ENCODE results near the gene CCDC127.

CCDC127 gene

GRCh38 chr5:207599-207998 lies 10.4 kb downstream of the CCDC127 start:
- Histone ChIP-seq H3K27me3 (ENCODE audit: insufficient read depth, insufficient read length) (no peaks in the 10 kb centered on the region), H3K9me3 (ENCODE audit: insufficient read depth, low read length) (no peaks in the 10 kb centered on the region), H3K9ac (ENCODE audit: insufficient read length, low read depth) (no peak overlapping the region), H3K4me1 (ENCODE audit: insufficient read depth, insufficient read length) (no peaks in the 10 kb centered on the region), H3K36me3 (ENCODE audit: insufficient read depth, insufficient read length, low read length) (peaks cover 32% of the 10 kb centered on the region), H3K4me3 (ENCODE audit: insufficient read length, low read depth) (no peak overlapping the region)
- TF ChIP-seq ZNF274 (IDR thresholded peaks at IDR 0.05; ENCODE audit: low read depth, low read length) (no peak), YY1 (IDR thresholded peaks at IDR 0.05; ENCODE audit: insufficient read depth, insufficient read length) (no peak), SUZ12 (IDR thresholded peaks at IDR 0.05; ENCODE audit: extremely low read depth, insufficient read depth, insufficient read length) (no peak)
- DNase-seq (ENCODE audit: low read depth, low spot score) = no peak

- Histone ChIP-seq H3K27me3 (ENCODE audit: insufficient read depth, insufficient read length) (no peaks in the 10 kb centered on the region), H3K36me3 (ENCODE audit: insufficient read depth, insufficient read length, low read length) (peaks cover 36% of the 10 kb centered on the region), H3K9ac (ENCODE audit: insufficient read length, low read depth) (no peak overlapping the region), H3K4me1 (ENCODE audit: insufficient read depth, insufficient read length) (no peaks in the 10 kb centered on the region), H3K4me3 (ENCODE audit: insufficient read length, low read depth) (no peak overlapping the region), H3K9me3 (ENCODE audit: insufficient read depth, low read length) (no peaks in the 10 kb centered on the region)
- no peak for DNase-seq (ENCODE audit: low read depth, low spot score)
- TF ChIP-seq SUZ12 (IDR thresholded peaks at IDR 0.05; ENCODE audit: extremely low read depth, insufficient read depth, insufficient read length) (no peak), ZNF274 (IDR thresholded peaks at IDR 0.05; ENCODE audit: low read depth, low read length) (no peak), YY1 (IDR thresholded peaks at IDR 0.05; ENCODE audit: insufficient read depth, insufficient read length) (no peak)
Observed at GRCh38 chr5:206927-207536, 10.9 kb downstream of the CCDC127 start.

GRCh38 chr5:206406-206805 lies 11.5 kb downstream of the CCDC127 start:
- Histone ChIP-seq H3K36me3 (ENCODE audit: insufficient read depth, insufficient read length, low read length) (peaks cover 38% of the 10 kb centered on the region), H3K27me3 (ENCODE audit: insufficient read depth, insufficient read length) (no peaks in the 10 kb centered on the region), H3K4me3 (ENCODE audit: insufficient read length, low read depth) (no peak overlapping the region), H3K4me1 (ENCODE audit: insufficient read depth, insufficient read length) (no peaks in the 10 kb centered on the region), H3K9me3 (ENCODE audit: insufficient read depth, low read length) (no peaks in the 10 kb centered on the region), H3K9ac (ENCODE audit: insufficient read length, low read depth) (no peak overlapping the region)
- TF ChIP-seq ZNF274 (IDR thresholded peaks at IDR 0.05; ENCODE audit: low read depth, low read length) = no peak
- TF ChIP-seq SUZ12 (IDR thresholded peaks at IDR 0.05; ENCODE audit: extremely low read depth, insufficient read depth, insufficient read length) = no peak
- TF ChIP-seq YY1 (IDR thresholded peaks at IDR 0.05; ENCODE audit: insufficient read depth, insufficient read length) = no peak
- no peak for DNase-seq (ENCODE audit: low read depth, low spot score)

- H3K9ac ChIP-seq (ENCODE audit: insufficient read length, low read depth) = no peak overlapping the region
- peaks cover 38% of the 10 kb centered on the region for H3K36me3 ChIP-seq (ENCODE audit: insufficient read depth, insufficient read length, low read length)
- no peaks in the 10 kb centered on the region for H3K27me3 ChIP-seq (ENCODE audit: insufficient read depth, insufficient read length)
- no peak overlapping the region for H3K4me3 ChIP-seq (ENCODE audit: insufficient read length, low read depth)
- no peaks in the 10 kb centered on the region for H3K4me1 ChIP-seq (ENCODE audit: insufficient read depth, insufficient read length)
- DNase-seq (ENCODE audit: low read depth, low spot score) = no peak
- no peaks in the 10 kb centered on the region for H3K9me3 ChIP-seq (ENCODE audit: insufficient read depth, low read length)
- TF ChIP-seq YY1 (IDR thresholded peaks at IDR 0.05; ENCODE audit: insufficient read depth, insufficient read length) (no peak), SUZ12 (IDR thresholded peaks at IDR 0.05; ENCODE audit: extremely low read depth, insufficient read depth, insufficient read length) (no peak), ZNF274 (IDR thresholded peaks at IDR 0.05; ENCODE audit: low read depth, low read length) (no peak)
Observed at GRCh38 chr5:204966-205670, 12.8 kb downstream of the CCDC127 start.

GRCh38 chr5:204462-204861 lies 13.5 kb downstream of the CCDC127 start:
- Histone ChIP-seq H3K36me3 (ENCODE audit: insufficient read depth, insufficient read length, low read length) (peaks cover 38% of the 10 kb centered on the region), H3K4me1 (ENCODE audit: insufficient read depth, insufficient read length) (no peaks in the 10 kb centered on the region)
- no peak for DNase-seq (ENCODE audit: low read depth, low spot score)

GRCh38 chr5:204001-204400 lies 14.0 kb downstream of the CCDC127 start:
- Histone ChIP-seq H3K4me1 (ENCODE audit: insufficient read depth, insufficient read length) (no peaks in the 10 kb centered on the region), H3K4me3 (ENCODE audit: insufficient read length, low read depth) (no peak overlapping the region), H3K27me3 (ENCODE audit: insufficient read depth, insufficient read length) (no peaks in the 10 kb centered on the region), H3K9ac (ENCODE audit: insufficient read length, low read depth) (no peak overlapping the region), H3K36me3 (ENCODE audit: insufficient read depth, insufficient read length, low read length) (peaks cover 41% of the 10 kb centered on the region), H3K9me3 (ENCODE audit: insufficient read depth, low read length) (no peaks in the 10 kb centered on the region)
- TF ChIP-seq YY1 (IDR thresholded peaks at IDR 0.05; ENCODE audit: insufficient read depth, insufficient read length) = no peak
- DNase-seq (ENCODE audit: low read depth, low spot score) = no peak

More at GRCh38 chr5:204462-204861, 13.5 kb downstream of the CCDC127 start:
- no peaks in the 10 kb centered on the region for H3K27me3 ChIP-seq (ENCODE audit: insufficient read depth, insufficient read length)
- TF ChIP-seq ZNF274 (IDR thresholded peaks at IDR 0.05; ENCODE audit: low read depth, low read length) (no peak), YY1 (IDR thresholded peaks at IDR 0.05; ENCODE audit: insufficient read depth, insufficient read length) (no peak), SUZ12 (IDR thresholded peaks at IDR 0.05; ENCODE audit: extremely low read depth, insufficient read depth, insufficient read length) (no peak)
- no peak overlapping the region for H3K9ac ChIP-seq (ENCODE audit: insufficient read length, low read depth)
- H3K9me3 ChIP-seq (ENCODE audit: insufficient read depth, low read length) = no peaks in the 10 kb centered on the region
- H3K4me3 ChIP-seq (ENCODE audit: insufficient read length, low read depth) = no peak overlapping the region

GRCh38 chr5:203246-203930 lies 14.6 kb downstream of the CCDC127 start:
- Histone ChIP-seq H3K27me3 (ENCODE audit: insufficient read depth, insufficient read length) (no peaks in the 10 kb centered on the region), H3K36me3 (ENCODE audit: insufficient read depth, insufficient read length, low read length) (peaks cover 44% of the 10 kb centered on the region), H3K9me3 (ENCODE audit: insufficient read depth, low read length) (no peaks in the 10 kb centered on the region), H3K4me1 (ENCODE audit: insufficient read depth, insufficient read length) (no peaks in the 10 kb centered on the region), H3K4me3 (ENCODE audit: insufficient read length, low read depth) (no peak overlapping the region), H3K9ac (ENCODE audit: insufficient read length, low read depth) (no peak overlapping the region)
- no peak for TF ChIP-seq ZNF274 (IDR thresholded peaks at IDR 0.05; ENCODE audit: low read depth, low read length)
- TF ChIP-seq SUZ12 (IDR thresholded peaks at IDR 0.05; ENCODE audit: extremely low read depth, insufficient read depth, insufficient read length) = no peak
- no peak for TF ChIP-seq YY1 (IDR thresholded peaks at IDR 0.05; ENCODE audit: insufficient read depth, insufficient read length)
- no peak for DNase-seq (ENCODE audit: low read depth, low spot score)
